K562 (cell line): ENCODE results near the gene PDHB. TPM values are rescaled to one million over a fixed set of nuclear protein-coding genes. Genes with fewer than 3 reads are reported as not detected.

Source experiments
- CHD7 ChIP-seq: fragments of 200-600 bp; sonication (generic); IDR thresholded peaks from one replicate; pipeline ENCODE4 v1.6.1; 2012; ENCODE audit warnings: mild to moderate bottlenecking, low read depth, low read length, inconsistent platforms
- MCM5 ChIP-seq: fragments of 450-650 bp; IDR thresholded peaks from 2 replicates; pipeline ENCODE4 v1.6.1; 2016; ENCODE audit warnings: low read depth
- NCOA1 ChIP-seq: fragments of 450-650 bp; IDR thresholded peaks from 2 replicates; pipeline ENCODE4 v1.6.1; 2016; ENCODE audit warnings: low read depth
- NFRKB ChIP-seq: fragments of 450-650 bp; IDR thresholded peaks from 2 replicates; pipeline ENCODE4 v1.6.1; 2016; ENCODE audit warnings: low read depth
- PTBP1 ChIP-seq: fragments of 200-400 bp; formaldehyde crosslinking; IDR thresholded peaks from 2 replicates; pipeline ENCODE4 v1.6.1; 2017; ENCODE audit warnings: low read depth, low read length
- TRIM28 ChIP-seq: fragments of 450-650 bp; IDR thresholded peaks from 2 replicates; pipeline ENCODE4 v1.6.1; 2017
- ZBTB40 ChIP-seq, 2 experiments: fragments of 450-650 bp in 1 of 2; sonication (generic) in 1 of 2; formaldehyde crosslinking in 1 of 2; IDR thresholded peaks; 2 replicates each; pipeline versions ENCODE4 v1.7.1 to v1.9.0; 2016 to 2022; ENCODE audit warnings: inconsistent platforms in 1 of 2, mild to moderate bottlenecking in 1 of 2, missing genetic modification reagents in 1 of 2
- ZNF780A ChIP-seq: fragments of 250-450 bp; sonication (Bioruptor Pico); IDR thresholded peaks from 2 replicates; pipeline ENCODE4 v1.5.0; 2021; ENCODE audit warnings: mild to moderate bottlenecking
- polyA plus RNA-seq, 8 experiments: library from polyadenylated mRNA; depleted of rRNA in 4 of 8; stranded (reverse) in 5 of 8; unstranded in 3 of 8; fragments of >200 nt; fragmentation: Nextera tagmentation in 2 of 8; fragmentation: Illumina TruSeq in 1 of 8; extraction: Ambion mirVana in 2 of 8; extraction: Trizol in 1 of 8; gene quantifications; 2 replicates each; pipeline versions ENCODE4 v1.2.1 to v1.2.3, GENCODE V29; 2011 to 2014; ENCODE audit warnings: inconsistent platforms in 1 of 8, missing spikeins in 1 of 8
- total RNA-seq, 7 experiments: library from RNA; depleted of rRNA in 6 of 7; stranded (reverse); fragments of >200 nt in 6 of 7; fragmentation: Illumina TruSeq in 2 of 7; extraction: Trizol in 2 of 7; gene quantifications; 2 replicates each; pipeline versions ENCODE4 v1.2.1 to v1.2.3, GENCODE V29; 2011 to 2021; ENCODE audit warnings: low replicate concordance in 1 of 7

Gene PDHB
- total and polyA plus RNA-seq, 9 of the 15 experiments (the other 6 are each of a cell fraction or from before 2014, with no cell fraction given): 51.2 to 178 (median 85.2) TPM

GRCh38 chr3:58416191-58416590 lies 17.4 kb downstream of the PDHB start (continued):
- TF ChIP-seq ZBTB40 (IDR thresholded peaks at IDR 0.05) (no peak), ZBTB40 (CRISPR knock-in tag; IDR thresholded peaks at IDR 0.05) (no peak), ZNF780A (no peak), NFRKB (no peak), PTBP1 (no peak), NCOA1 (no peak), MCM5 (no peak), CHD7 (no peak), TRIM28 (no peak)
